Adrenal gland (tissue), 5 donors: Measurements from ENCODE around the gene CCNT2.

Source experiments
- POLR2A ChIP-seq, 2 donors: fragments of 450-650 bp; IDR thresholded peaks; one replicate each; pipeline ENCODE4 v1.6.1; 2017; ENCODE audit warnings: antibody characterized with exemption in 2 of 2, mild to moderate bottlenecking in 2 of 2, moderate library complexity in 1 of 2
- TF ChIP-seq, protein P1 (sequence below), 6 experiments: fragments of 450-650 bp in 4 of 6; fragments of 200-600 bp in 2 of 6; sonication (generic) in 1 of 6; IDR thresholded peaks; 1 replicate in 5 of 6; 2 replicates in 1 of 6; pipeline versions ENCODE4 v1.5.1 to v1.8.0; 2016 to 2021; ENCODE audit warnings: antibody characterized with exemption in 6 of 6, mild to moderate bottlenecking in 2 of 6, moderate library complexity in 1 of 6
- donor health status: DM: no; HTN: no; CAD: no.

DNA sequence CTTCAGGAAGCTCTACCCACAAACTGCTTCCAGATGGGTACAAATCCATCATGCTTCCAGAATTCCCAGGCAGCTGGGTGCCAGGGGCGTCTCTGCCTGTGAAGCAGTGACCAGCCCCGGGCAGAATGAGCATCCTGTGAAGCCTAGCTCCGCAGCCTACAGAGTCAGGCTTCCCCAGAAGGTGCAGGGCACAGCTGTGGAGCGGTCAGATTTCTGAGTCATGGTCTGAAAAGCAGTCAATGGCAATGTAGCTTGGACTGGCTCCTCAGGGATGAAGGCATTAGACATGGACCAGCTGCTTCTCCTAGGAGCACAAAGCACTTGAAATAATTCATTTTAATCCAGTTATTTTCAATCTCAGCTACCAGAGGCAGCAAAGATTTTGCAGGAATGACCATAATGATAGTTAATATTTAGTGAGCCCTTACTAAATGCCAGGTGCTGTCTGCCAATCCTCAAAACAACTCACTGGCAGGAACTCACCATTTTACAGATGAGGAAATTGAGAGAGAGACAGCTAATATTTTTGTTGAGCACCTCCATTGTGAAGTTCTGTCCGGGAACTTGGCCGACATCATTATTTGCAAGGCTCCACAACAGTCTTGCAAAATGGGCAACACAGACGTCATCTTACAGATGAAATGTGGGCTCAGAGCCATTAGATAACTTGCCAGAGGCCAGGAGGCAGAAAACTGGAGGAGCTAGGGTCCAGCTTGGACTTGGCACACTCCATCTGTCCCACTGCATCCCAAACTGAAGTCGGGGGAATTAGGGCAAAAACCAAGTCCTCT is 48.5 kb upstream of the CCNT2 start:
- TF ChIP-seq, protein P1, sequence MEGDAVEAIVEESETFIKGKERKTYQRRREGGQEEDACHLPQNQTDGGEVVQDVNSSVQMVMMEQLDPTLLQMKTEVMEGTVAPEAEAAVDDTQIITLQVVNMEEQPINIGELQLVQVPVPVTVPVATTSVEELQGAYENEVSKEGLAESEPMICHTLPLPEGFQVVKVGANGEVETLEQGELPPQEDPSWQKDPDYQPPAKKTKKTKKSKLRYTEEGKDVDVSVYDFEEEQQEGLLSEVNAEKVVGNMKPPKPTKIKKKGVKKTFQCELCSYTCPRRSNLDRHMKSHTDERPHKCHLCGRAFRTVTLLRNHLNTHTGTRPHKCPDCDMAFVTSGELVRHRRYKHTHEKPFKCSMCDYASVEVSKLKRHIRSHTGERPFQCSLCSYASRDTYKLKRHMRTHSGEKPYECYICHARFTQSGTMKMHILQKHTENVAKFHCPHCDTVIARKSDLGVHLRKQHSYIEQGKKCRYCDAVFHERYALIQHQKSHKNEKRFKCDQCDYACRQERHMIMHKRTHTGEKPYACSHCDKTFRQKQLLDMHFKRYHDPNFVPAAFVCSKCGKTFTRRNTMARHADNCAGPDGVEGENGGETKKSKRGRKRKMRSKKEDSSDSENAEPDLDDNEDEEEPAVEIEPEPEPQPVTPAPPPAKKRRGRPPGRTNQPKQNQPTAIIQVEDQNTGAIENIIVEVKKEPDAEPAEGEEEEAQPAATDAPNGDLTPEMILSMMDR (IDR thresholded peaks at IDR 0.05): no peak
- no peak for TF ChIP-seq POLR2A (IDR thresholded peaks at IDR 0.05)
